Measurements from ENCODE around the gene OLIG1.
A peak's percentile ranks its signal among the peaks of the same experiment; 100 is the strongest.

The OLIG1 gene

GRCh38 chr21:33063907-33064622, 5.9 kb upstream of the OLIG1 start:
- no peak for DNase-seq

- DNase-seq: no peak
Measured at GRCh38 chr21:33064623-33065390, 5.1 kb upstream of the OLIG1 start.

GRCh38 chr21:33067043-33067442, 2.9 kb upstream of the OLIG1 start:
- no peak for DNase-seq

- no peak for DNase-seq
Measured at GRCh38 chr21:33067457-33067856, 2.5 kb upstream of the OLIG1 start.

DNA sequence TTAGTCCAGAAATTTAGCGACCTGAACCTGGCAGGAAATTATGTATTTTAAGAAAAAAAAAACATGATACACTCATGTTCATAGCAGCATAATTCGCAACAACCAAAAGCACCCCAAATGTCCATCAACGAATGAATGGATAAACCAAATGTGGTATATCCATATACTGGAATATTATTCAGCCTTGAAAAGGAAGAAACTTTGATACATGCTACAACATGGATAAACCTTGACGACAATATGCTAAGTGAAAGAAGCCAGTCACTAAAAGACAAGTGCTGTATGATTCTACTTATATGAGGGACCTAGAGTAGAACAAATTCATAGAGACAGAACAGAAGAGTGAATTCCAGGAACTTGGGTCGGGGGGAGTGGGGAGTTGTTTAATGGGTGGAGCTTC, 698 bp upstream of the OLIG1 start:
- DNase-seq: no peak

DNA sequence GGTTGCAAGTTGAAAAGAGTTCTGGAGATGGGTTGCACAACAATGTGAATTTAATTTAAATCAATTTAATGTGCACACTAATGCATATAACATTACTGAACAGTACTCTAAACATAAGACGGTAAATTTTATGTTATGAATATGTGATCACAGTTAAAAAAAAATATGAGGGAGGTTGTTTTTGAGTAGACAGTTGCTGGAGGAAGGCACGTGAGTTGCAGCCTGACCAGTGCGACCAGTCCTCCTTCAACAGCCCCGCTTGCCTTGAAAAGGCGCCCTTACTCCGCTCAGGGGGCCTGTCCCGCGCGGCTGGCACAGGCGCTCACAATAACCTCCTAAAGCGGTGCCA, 322 bp upstream of the OLIG1 start:
- DNase-seq: no peak

GRCh38 chr21:33070744-33070997, 730 bp downstream of the OLIG1 start:
- no peak for DNase-seq

GRCh38 chr21:33070998-33071769, 1.2 kb downstream of the OLIG1 start:
- DNase-seq: no peak

GRCh38 chr21:33071770-33072306, 1.9 kb downstream of the OLIG1 start:
- no peak for DNase-seq

DNA sequence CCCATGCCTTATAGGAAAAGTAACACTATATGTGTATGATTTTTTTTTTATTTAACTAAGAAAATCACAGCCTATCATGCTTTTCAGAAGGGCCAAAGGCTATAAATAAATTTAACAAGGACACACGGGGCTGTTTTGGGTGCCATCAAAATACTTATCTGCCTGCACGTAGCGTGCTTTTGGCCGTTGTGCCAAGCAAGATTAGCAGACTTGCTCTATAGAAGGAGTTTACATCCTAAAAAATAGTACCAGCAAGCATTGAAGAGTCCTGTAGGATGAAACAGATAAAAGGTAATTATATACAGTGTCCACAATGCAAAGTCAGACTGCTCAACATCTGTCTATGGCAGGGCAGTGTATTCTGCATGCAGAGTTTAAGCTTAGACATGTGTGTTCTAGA, 3.7 kb downstream of the OLIG1 start:
- no peak for DNase-seq

DNA sequence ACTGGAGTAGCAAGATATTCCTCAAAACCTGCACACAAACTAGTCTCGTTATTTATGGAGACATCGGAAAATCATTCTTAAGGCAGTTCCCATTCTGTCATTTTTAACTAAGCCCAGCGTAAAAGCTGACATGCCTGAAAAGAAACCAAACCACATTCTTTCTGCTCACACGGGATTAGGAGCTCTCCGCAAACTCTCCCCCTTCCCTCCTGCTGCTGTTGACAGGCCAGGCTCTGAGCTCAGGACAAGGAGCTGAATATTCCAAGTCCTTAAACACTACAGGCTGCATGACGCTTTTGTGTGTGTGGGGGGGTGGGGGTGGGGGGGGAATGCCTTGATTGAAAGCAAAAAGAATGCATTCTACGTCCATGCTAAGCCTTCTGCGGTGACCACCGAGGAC, 5.2 kb downstream of the OLIG1 start:
- DNase-seq: no peak

DNA sequence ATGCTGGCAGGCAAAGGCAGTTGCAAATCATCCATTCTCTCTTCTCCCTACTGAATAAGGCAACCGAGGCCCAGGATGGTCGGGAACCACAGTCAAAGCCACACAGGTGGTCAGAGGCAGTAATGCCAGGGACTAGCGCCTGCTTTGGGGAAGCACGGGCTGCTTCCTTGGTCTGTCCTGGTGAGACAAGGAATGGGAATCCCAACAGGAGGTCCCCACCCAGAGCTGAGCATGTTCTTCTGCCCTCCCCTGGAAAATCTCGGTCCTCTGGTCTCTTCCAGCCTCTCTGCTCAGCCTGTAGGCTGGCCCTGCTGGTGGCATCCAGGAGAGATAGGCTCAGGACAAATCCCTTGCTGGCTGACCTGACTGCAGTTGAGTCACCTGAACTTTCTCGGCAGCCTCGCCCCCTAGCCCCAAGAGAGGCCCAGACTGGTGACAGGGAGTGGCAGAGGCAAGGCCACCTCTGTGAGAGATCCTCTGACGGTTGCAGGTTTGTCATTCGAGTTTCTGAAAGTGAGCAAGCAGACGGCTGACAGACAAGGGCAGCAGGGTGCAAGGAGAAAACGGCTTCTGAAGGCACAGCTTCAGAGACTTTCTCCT, 5.8 kb downstream of the OLIG1 start:
- DNase-seq: no peak

DNA sequence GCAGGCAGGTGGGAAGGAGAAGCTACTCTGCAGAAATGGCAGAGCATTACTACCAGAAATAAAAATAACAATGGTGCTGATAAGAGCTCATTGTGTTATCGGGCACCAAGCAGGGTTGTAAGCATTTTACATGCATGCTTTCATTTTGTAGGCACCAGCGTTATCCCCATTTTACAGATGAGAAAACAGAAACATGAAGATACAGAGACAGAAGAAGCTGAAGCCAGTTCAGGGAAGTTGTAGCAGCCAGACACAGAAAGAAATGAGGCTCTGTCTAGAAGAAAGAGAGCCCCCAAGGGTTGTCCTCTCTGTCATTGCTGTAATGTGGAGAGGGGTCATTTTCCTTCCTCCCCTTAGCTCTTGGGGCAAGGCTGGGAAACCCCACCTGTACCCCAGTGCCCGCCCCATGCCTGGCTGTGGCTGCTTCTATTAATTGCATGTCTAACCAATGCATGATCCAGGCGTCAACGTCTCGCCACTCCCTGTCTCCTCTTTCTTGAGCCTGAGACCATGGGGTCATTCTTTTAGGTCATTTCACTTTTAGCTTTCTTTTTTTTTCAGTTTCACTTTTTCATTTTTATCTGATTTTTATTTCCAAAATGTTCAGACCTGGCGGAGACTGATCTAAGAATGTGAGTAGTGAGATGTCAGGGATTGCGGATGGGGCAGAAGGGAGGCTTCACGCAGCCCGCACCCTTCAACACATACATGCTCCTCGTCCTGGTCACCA, 6.8 kb downstream of the OLIG1 start:
- DNase-seq: no peak

- peak; percentile 9 for DNase-seq
Measured at GRCh38 chr21:33078907-33079582, 9.1 kb downstream of the OLIG1 start.

DNA sequence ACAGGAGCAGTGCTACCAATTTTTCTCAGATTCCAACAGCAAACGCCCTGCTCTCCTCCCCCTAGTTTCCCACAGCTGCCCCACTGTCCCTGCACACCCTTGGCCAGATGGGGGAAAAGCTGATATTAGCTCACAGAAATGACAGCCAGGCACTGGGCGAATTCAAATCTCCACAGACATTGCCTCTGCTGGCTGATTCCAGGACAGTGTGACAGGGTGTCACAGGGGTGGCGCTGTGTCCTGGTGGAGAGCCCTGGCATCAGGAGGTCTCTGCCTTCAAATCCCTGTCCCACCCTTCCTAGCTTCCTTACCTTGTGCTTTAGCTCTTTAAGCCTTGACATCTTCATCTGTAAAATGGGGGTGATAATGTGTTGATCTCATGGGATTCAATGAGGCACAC, 10.4 kb downstream of the OLIG1 start:
- no peak for DNase-seq

DNA sequence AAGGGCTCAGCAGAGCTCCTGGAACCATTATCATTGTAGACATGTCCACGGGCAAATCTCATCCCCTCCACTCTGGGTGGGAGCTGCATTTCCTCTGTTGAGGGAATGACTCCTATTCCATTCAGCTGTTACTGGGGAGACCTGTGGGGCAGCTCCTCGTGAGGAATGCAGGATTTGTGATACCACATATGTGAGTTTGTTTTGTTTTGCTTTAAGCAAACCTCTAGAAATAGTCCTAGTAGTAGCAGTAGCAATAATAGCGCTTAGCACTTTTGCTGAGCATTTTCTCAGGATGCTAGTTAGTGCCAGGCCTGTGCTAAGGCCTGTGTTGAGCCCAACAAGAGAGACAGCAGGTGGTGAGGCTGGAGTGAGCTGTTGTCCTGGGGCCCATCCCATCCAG, 10.8 kb downstream of the OLIG1 start:
- no peak for DNase-seq

GRCh38 chr21:33088384-33088783, 18.4 kb downstream of the OLIG1 start:
- DNase-seq: no peak

GRCh38 chr21:33089395-33090119, 19.6 kb downstream of the OLIG1 start:
- no peak for DNase-seq

- no peak for DNase-seq
Measured at GRCh38 chr21:33096426-33096825, 26.5 kb downstream of the OLIG1 start.

DNA sequence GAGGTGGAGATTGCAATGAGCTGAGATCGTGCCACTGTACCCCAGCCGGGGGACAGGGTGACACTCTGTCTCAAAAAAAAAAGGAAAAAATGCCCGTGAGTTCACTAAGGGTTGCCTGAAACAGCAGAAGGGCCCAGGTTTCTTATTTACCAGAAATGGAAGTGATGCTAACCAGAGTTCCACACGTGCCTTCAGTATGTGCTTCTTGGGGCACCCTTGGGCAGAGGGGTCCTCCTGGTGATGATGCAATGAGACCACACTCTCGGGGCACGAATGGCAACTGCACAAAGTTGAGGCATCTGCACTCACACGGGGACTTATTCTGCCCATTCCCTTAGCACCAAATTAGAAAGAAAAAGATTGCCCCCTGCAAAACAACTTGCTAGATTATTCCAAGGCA, 29.2 kb downstream of the OLIG1 start:
- no peak for DNase-seq

DNA sequence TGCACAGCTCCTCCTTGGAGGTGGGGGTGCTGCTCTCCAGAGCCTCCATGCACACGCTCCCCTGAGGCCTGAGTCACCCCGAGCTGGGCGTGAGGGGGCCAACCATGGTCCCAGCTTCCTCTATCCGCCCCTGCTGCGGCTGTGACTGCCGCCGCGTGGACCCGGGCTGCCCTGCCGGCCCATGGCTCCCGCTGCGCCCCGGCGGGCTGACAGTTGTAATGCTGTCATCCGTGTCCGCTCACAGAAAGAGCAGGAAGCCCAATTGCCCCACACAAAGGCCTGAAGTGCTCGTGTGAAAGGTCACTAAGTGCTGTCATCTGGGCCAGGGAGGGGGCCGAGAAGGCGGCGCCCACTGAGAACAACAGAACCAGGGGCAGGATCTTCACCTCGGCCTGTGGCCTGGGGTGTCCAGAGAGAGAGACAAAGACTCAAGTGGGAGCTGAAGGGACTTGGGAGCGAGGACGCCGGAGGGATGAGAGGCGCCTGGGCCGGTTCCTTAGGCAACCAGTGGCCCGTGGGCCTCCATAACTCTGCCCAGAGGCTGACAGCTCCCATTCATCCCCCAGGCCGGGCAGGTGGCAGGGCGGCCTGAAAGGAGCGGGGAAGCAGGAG, 31.5 kb downstream of the OLIG1 start:
- no peak for DNase-seq
